Right lobe of liver (tissue), 6 donors: Measurements from ENCODE around the gene POT1. TPM values are rescaled to one million over a fixed set of nuclear protein-coding genes. Genes with fewer than 3 reads are reported as not detected.

Experiments used
- ATAC-seq, 4 donors: fragments of 200-7000 bp; cut with Tn5 transposase; one replicate each; pipeline ENCODE4 v1.9.1; 2020; ENCODE audit warnings: mild to moderate bottlenecking in 4 of 4, moderate library complexity in 4 of 4
- DNase-seq, 3 donors: peaks; one replicate each; pipeline ENCODE4 v3.0.0-alpha.2; 2020
- H3K27ac ChIP-seq, 3 donors: fragments of 200-600 bp; one replicate each; pipeline ENCODE4 v1.8.0; 2022
- H3K27me3 ChIP-seq, 2 donors: fragments of 200-600 bp; one replicate each; pipeline ENCODE4 v1.8.0; 2022
- H3K36me3 ChIP-seq, 4 donors: fragments of 200-600 bp; sonication (generic) in 1 of 4; one replicate each; pipeline versions ENCODE4 v1.5.1 to v1.8.0; 2017 to 2022; ENCODE audit warnings: control low read depth in 1 of 4
- H3K4me1 ChIP-seq, 4 donors: fragments of 200-600 bp; sonication (generic) in 1 of 4; one replicate each; pipeline versions ENCODE4 v1.5.1 to v1.8.0; 2017 to 2022; ENCODE audit warnings: control low read depth in 1 of 4
- H3K4me3 ChIP-seq, 3 donors: fragments of 200-600 bp; one replicate each; pipeline ENCODE4 v1.8.0; 2022
- H3K9me3 ChIP-seq, 4 donors: fragments of 200-600 bp; sonication (generic) in 1 of 4; one replicate each; pipeline versions ENCODE4 v1.5.1 to v1.8.0; 2017 to 2022; ENCODE audit warnings: control low read depth in 1 of 4
- POLR2A ChIP-seq: fragments of 450-650 bp; IDR thresholded peaks from one replicate; pipeline ENCODE4 v1.6.1; 2017; ENCODE audit warnings: antibody characterized with exemption, mild to moderate bottlenecking
- WGBS: methylation state at CpG from one replicate; pipeline ENCODE4 v1.1.6; 2018; ENCODE audit warnings: low coverage, low lambda C conversion rate; ENCODE audit not compliant: insufficient coverage; ENCODE audit errors: missing lambda C conversion rate; 5-methylcytosine and 5-hydroxymethylcytosine counted together
- intact Hi-C, 2 donors: fragments of 100-400 bp; cut with DNase I; formaldehyde crosslinking; loops; one replicate each; pipeline versions ENCODE4 v1.11.2 to v1.14.1; 2022
- total RNA-seq, 6 experiments: library from RNA; depleted of rRNA in 2 of 6; stranded (reverse); fragments of >200 nt in 2 of 6; fragmentation: NEBNext Ultra II Directional in 3 of 6; extraction: Animal tissue kit (Norgen Biotek cat#: 25700) in 3 of 6; gene quantifications; one replicate each; pipeline versions ENCODE4 v1.1.0 to v1.2.4, GENCODE V29; 2016 to 2023
- TF ChIP-seq, protein P1 (sequence below), 4 donors: fragments of 200-600 bp in 3 of 4; fragments of 450-650 bp in 1 of 4; IDR thresholded peaks; one replicate each; pipeline versions ENCODE4 v1.5.1 to v1.8.0; 2016 to 2022; ENCODE audit warnings: antibody characterized with exemption in 4 of 4, mild to moderate bottlenecking in 2 of 4
- donor health status: DM: no; HTN: yes; CAD: no.
- donor health status: DM: no; HTN: no; CAD: no.
- donor health status: DM: no; HTN: no; CAD: no.
- donor health status: DM: no; HTN: yes; CAD: no.
- donor health status: DM: no; HTN: yes; CAD: no.

The POT1 gene
- total RNA-seq, 6 experiments from 2014 or later, result 7.8 to 12.4 (median 10.0) TPM

DNA sequence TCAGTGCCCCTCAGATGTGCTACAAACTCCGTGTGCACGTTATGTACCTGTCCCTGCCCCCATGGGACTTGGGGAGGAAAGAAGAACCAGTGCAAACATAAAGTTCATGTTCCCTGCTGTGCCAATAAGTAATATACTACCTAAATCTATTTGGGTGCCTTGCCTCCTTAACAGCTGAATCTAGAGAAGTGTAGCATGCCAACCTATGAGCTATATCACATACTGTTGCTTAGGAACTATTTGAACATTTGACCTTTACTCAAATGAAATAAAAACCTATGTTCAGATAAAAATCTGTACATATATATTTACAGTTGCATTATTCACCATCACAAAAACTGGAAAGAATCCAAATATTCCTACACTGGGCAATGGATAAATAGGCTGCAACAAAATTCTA lies 9.8 kb downstream of the POT1 start:
- no peaks in the 10 kb centered on the region for H3K4me1 ChIP-seq
- 93% methylated on average over 2 of the region's 2 CpGs for WGBS
- H3K4me3 ChIP-seq, result no peak overlapping the region
- no peaks in the 10 kb centered on the region for H3K9me3 ChIP-seq
- TF ChIP-seq, protein P1, sequence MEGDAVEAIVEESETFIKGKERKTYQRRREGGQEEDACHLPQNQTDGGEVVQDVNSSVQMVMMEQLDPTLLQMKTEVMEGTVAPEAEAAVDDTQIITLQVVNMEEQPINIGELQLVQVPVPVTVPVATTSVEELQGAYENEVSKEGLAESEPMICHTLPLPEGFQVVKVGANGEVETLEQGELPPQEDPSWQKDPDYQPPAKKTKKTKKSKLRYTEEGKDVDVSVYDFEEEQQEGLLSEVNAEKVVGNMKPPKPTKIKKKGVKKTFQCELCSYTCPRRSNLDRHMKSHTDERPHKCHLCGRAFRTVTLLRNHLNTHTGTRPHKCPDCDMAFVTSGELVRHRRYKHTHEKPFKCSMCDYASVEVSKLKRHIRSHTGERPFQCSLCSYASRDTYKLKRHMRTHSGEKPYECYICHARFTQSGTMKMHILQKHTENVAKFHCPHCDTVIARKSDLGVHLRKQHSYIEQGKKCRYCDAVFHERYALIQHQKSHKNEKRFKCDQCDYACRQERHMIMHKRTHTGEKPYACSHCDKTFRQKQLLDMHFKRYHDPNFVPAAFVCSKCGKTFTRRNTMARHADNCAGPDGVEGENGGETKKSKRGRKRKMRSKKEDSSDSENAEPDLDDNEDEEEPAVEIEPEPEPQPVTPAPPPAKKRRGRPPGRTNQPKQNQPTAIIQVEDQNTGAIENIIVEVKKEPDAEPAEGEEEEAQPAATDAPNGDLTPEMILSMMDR (IDR thresholded peaks at IDR 0.05), result no peak
- TF ChIP-seq POLR2A, result no peak
- H3K27ac ChIP-seq, result no peak overlapping the region
- H3K36me3 ChIP-seq, result no peaks in the 10 kb centered on the region
- intact Hi-C loops, result no loop called here
- no peak for DNase-seq
- no peak for ATAC-seq
- H3K27me3 ChIP-seq, result no peaks in the 10 kb centered on the region

DNA sequence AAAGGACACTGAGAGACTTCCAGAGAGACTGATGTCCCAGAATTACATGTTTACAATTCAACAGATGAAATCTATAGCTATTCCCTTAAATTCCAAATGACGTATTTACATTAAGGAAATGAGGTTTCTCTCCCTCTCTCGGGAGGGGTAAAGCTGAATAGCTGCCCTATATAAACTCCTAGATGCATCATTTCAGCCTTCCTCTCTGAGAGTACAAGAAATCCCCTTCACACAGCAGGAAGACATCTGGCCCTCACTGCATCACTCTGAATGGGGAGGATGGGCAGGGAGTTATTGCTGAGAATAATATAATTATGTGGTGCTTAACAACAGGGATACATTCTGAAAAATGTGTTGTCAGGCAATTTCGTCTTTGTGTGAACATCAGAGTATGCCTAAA lies 11.0 kb downstream of the POT1 start:
- no peaks in the 10 kb centered on the region for H3K36me3 ChIP-seq
- no peaks in the 10 kb centered on the region for H3K4me1 ChIP-seq
- intact Hi-C loops, result no loop called here
- no peak overlapping the region for H3K27ac ChIP-seq
- H3K9me3 ChIP-seq, result no peaks in the 10 kb centered on the region
- no peak overlapping the region for H3K4me3 ChIP-seq
- WGBS, result 85% methylated on average over 2 of the region's 3 CpGs
- DNase-seq, result no peak
- ATAC-seq, result no peak
- TF ChIP-seq POLR2A, result no peak
- TF ChIP-seq, protein P1 (IDR thresholded peaks at IDR 0.05), result no peak
- H3K27me3 ChIP-seq, result no peaks in the 10 kb centered on the region

DNA sequence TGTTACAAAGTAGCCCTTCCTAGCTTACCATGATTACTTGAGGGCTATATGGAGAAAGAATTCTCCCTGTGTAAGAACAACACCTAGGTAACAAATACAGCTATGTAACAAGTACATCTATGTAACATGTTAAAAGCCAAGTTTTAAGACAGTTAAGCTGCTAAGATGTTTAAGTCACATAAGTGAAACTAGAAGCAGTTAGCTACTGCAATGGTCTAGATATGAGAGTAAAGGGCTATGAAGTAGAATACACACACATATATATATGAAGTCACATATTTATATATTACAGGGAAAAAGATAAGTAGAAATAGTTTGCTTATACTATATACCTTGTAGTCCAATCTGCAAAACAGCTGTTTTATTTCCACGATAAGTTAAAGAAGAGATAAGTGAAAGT lies 14.4 kb downstream of the POT1 start:
- H3K4me3 ChIP-seq, result no peak overlapping the region

DNA sequence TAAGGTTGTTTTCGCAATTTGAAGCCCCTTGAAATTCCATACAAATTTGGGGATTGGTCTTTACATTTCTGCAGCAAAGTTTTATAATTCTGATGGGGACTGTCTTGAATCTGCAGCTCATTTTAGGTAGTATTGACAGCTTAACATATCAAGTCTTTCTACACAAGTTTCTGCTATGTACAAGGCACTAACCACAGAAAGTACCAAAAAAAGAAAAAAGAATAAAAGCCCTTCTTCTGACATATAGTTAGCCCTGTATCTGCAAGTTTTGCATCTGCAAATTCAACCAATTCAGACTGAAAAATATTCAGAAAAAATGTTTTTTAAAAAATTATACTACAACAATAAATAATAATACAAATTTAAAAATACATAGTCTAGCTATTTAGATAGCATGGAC lies 15.3 kb downstream of the POT1 start:
- Histone ChIP-seq H3K27me3 (no peaks in the 10 kb centered on the region), H3K27ac (no peak overlapping the region), H3K36me3 (no peaks in the 10 kb centered on the region), H3K9me3 (no peaks in the 10 kb centered on the region), H3K4me1 (no peaks in the 10 kb centered on the region), H3K4me3 (no peak overlapping the region)
- DNase-seq (no peak), ATAC-seq (no peak)
- intact Hi-C loops, result no loop called here
- 100% methylated on average over 1 of the region's 1 CpG for WGBS
- TF ChIP-seq, protein P1 (IDR thresholded peaks at IDR 0.05), result no peak
- TF ChIP-seq POLR2A, result no peak

More for the DNA sequence above, 14.4 kb downstream of the POT1 start:
- DNase-seq (no peak), ATAC-seq (no peak)
- intact Hi-C loops, result no loop called here
- H3K27me3 ChIP-seq, result no peaks in the 10 kb centered on the region
- H3K27ac ChIP-seq, result no peak overlapping the region
- H3K4me1 ChIP-seq, result no peaks in the 10 kb centered on the region
- TF ChIP-seq, protein P1 (IDR thresholded peaks at IDR 0.05), result no peak
- TF ChIP-seq POLR2A, result no peak
- H3K36me3 ChIP-seq, result no peaks in the 10 kb centered on the region
- WGBS, result 67% methylated on average over 1 of the region's 1 CpG
- H3K9me3 ChIP-seq, result no peaks in the 10 kb centered on the region

DNA sequence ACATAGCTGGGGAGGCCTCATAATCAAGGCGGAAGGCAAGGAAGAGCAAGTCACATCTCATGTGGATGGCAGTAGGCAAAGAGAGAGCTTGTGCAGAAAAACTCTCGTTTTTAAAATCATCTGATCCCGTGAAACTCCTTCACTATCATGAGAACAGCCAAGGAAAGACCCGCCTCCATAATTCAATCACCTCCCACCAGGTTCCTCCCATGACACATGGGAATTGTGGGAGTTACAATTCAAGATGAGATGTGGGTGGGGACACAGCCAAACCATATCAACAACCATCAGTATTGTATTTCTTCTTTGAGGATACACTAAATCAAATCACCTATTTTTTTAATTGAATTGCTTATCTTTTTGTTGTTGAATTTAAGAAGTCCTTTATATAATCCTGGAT lies 16.7 kb downstream of the POT1 start:
- Histone ChIP-seq H3K27me3 (no peaks in the 10 kb centered on the region), H3K27ac (no peak overlapping the region), H3K36me3 (no peaks in the 10 kb centered on the region), H3K9me3 (no peaks in the 10 kb centered on the region), H3K4me1 (no peaks in the 10 kb centered on the region), H3K4me3 (no peak overlapping the region)
- WGBS, result 100% methylated on average over 1 of the region's 4 CpGs
- no peak for ATAC-seq
- intact Hi-C loops, result no loop called here
- no peak for DNase-seq
- no peak for TF ChIP-seq POLR2A
- TF ChIP-seq, protein P1 (IDR thresholded peaks at IDR 0.05), result no peak
